ENCODE data around the gene CHRM5.

CHRM5 gene

GRCh38 chr15:34101366-34102174, 133.3 kb downstream of the CHRM5 start, which contains the start of the genes EMC7 and PGBD4:
Gene EMC7 (minus strand): TSS chr15:34101862. CDS start chr15:34101839, 23 bp downstream.
Gene PGBD4 (plus strand): TSS chr15:34102083. CDS start chr15:34102532, 449 bp downstream.
- H3K27me3 ChIP-seq (ENCODE audit: control insufficient read depth, insufficient read depth, low read length) = no peaks in the 10 kb centered on the region
- no peaks in the 10 kb centered on the region; the same call in 1 of the 2 replicates for H3K36me3 ChIP-seq (ENCODE audit: control insufficient read depth, insufficient read depth, low read length)
- no peaks in the 10 kb centered on the region for H3K9me3 ChIP-seq (ENCODE audit: control insufficient read depth, insufficient read depth, low read length)
- peak within 1 kb of the TSS; percentile 77 for H3K9ac ChIP-seq (ENCODE audit: low read depth, low read length)
- H3K4me1 ChIP-seq (ENCODE audit: control insufficient read depth, insufficient read depth, low read length) = peaks cover 8% of the 10 kb centered on the region
- peak within 1 kb of the TSS; percentile 94 for H3K4me3 ChIP-seq (ENCODE audit: low read depth, low read length)
- peak within 1 kb of the TSS; percentile 69 for H3K27ac ChIP-seq (ENCODE audit: low read depth, low read length)

GRCh38 chr15:34102175-34102925, 134.1 kb downstream of the CHRM5 start:
- Histone ChIP-seq H3K36me3 (ENCODE audit: control insufficient read depth, insufficient read depth, low read length) (no peaks in the 10 kb centered on the region; the same call in 1 of the 2 replicates), H3K27ac (ENCODE audit: low read depth, low read length) (peak overlapping the region; percentile 59)

DNA sequence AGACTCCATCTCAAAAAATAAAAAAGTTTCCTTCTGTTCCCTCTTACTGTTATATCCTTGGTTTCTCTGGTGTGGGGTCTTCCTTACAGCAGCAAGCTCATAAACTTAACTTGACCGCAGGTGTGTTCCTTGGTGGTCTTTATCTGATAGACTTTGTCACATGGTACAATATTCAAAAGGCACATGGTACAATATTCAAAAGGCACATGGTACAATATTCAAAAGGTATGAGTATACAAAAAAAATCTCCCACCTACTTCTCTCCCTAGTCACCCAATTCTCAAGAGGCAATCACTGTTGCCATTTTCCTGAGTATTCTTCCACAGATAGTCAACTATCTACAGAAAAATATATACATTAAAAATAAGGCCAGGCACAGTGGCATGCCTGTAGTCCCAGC, 138.1 kb downstream of the CHRM5 start:
- no peak overlapping the region for H3K9ac ChIP-seq (ENCODE audit: low read depth, low read length)

More at GRCh38 chr15:34102175-34102925, 134.1 kb downstream of the CHRM5 start:
- Histone ChIP-seq H3K9ac (ENCODE audit: low read depth, low read length) (peak overlapping the region; percentile 57; the same call in 1 of the 2 replicates), H3K4me1 (ENCODE audit: control insufficient read depth, insufficient read depth, low read length) (peaks cover 8% of the 10 kb centered on the region), H3K4me3 (ENCODE audit: low read depth, low read length) (peak overlapping the region; percentile 94), H3K27me3 (ENCODE audit: control insufficient read depth, insufficient read depth, low read length) (no peaks in the 10 kb centered on the region), H3K9me3 (ENCODE audit: control insufficient read depth, insufficient read depth, low read length) (no peaks in the 10 kb centered on the region)

GRCh38 chr15:34107315-34107714, 139.0 kb downstream of the CHRM5 start:
- H3K9me3 ChIP-seq (ENCODE audit: control insufficient read depth, insufficient read depth, low read length) = no peaks in the 10 kb centered on the region
- H3K9ac ChIP-seq (ENCODE audit: low read depth, low read length) = no peak overlapping the region
- H3K27me3 ChIP-seq (ENCODE audit: control insufficient read depth, insufficient read depth, low read length) = no peaks in the 10 kb centered on the region
- H3K36me3 ChIP-seq (ENCODE audit: control insufficient read depth, insufficient read depth, low read length) = no peaks in the 10 kb centered on the region
- no peak overlapping the region for H3K4me3 ChIP-seq (ENCODE audit: low read depth, low read length)
- H3K27ac ChIP-seq (ENCODE audit: low read depth, low read length) = no peak overlapping the region
- peaks cover 4% of the 10 kb centered on the region; the same call in 1 of the 2 replicates for H3K4me1 ChIP-seq (ENCODE audit: control insufficient read depth, insufficient read depth, low read length)

More for the DNA sequence above, 138.1 kb downstream of the CHRM5 start:
- H3K4me3 ChIP-seq (ENCODE audit: low read depth, low read length) = no peak overlapping the region
- no peak overlapping the region for H3K27ac ChIP-seq (ENCODE audit: low read depth, low read length)
- no peaks in the 10 kb centered on the region for H3K36me3 ChIP-seq (ENCODE audit: control insufficient read depth, insufficient read depth, low read length)
- H3K27me3 ChIP-seq (ENCODE audit: control insufficient read depth, insufficient read depth, low read length) = no peaks in the 10 kb centered on the region
- no peaks in the 10 kb centered on the region for H3K9me3 ChIP-seq (ENCODE audit: control insufficient read depth, insufficient read depth, low read length)
- peaks cover 4% of the 10 kb centered on the region; the same call in 1 of the 2 replicates for H3K4me1 ChIP-seq (ENCODE audit: control insufficient read depth, insufficient read depth, low read length)

GRCh38 chr15:34109797-34110663, 141.7 kb downstream of the CHRM5 start:
- Histone ChIP-seq H3K27ac (ENCODE audit: low read depth, low read length) (no peak overlapping the region), H3K36me3 (ENCODE audit: control insufficient read depth, insufficient read depth, low read length) (no peaks in the 10 kb centered on the region), H3K9ac (ENCODE audit: low read depth, low read length) (no peak overlapping the region), H3K9me3 (ENCODE audit: control insufficient read depth, insufficient read depth, low read length) (no peaks in the 10 kb centered on the region), H3K4me3 (ENCODE audit: low read depth, low read length) (no peak overlapping the region), H3K27me3 (ENCODE audit: control insufficient read depth, insufficient read depth, low read length) (no peaks in the 10 kb centered on the region), H3K4me1 (ENCODE audit: control insufficient read depth, insufficient read depth, low read length) (peaks cover 4% of the 10 kb centered on the region; the same call in 1 of the 2 replicates)

GRCh38 chr15:34111488-34111887, 143.2 kb downstream of the CHRM5 start:
- no peaks in the 10 kb centered on the region for H3K27me3 ChIP-seq (ENCODE audit: control insufficient read depth, insufficient read depth, low read length)
- no peak overlapping the region for H3K4me3 ChIP-seq (ENCODE audit: low read depth, low read length)
- no peaks in the 10 kb centered on the region for H3K9me3 ChIP-seq (ENCODE audit: control insufficient read depth, insufficient read depth, low read length)
- H3K27ac ChIP-seq (ENCODE audit: low read depth, low read length) = no peak overlapping the region
- H3K36me3 ChIP-seq (ENCODE audit: control insufficient read depth, insufficient read depth, low read length) = no peaks in the 10 kb centered on the region
- H3K9ac ChIP-seq (ENCODE audit: low read depth, low read length) = no peak overlapping the region
- H3K4me1 ChIP-seq (ENCODE audit: control insufficient read depth, insufficient read depth, low read length) = peaks cover 4% of the 10 kb centered on the region; the same call in 1 of the 2 replicates

- Histone ChIP-seq H3K9ac (ENCODE audit: low read depth, low read length) (no peak overlapping the region), H3K4me1 (ENCODE audit: control insufficient read depth, insufficient read depth, low read length) (peaks cover 4% of the 10 kb centered on the region; the same call in 1 of the 2 replicates), H3K9me3 (ENCODE audit: control insufficient read depth, insufficient read depth, low read length) (no peaks in the 10 kb centered on the region), H3K4me3 (ENCODE audit: low read depth, low read length) (no peak overlapping the region), H3K27ac (ENCODE audit: low read depth, low read length) (no peak overlapping the region), H3K36me3 (ENCODE audit: control insufficient read depth, insufficient read depth, low read length) (no peaks in the 10 kb centered on the region), H3K27me3 (ENCODE audit: control insufficient read depth, insufficient read depth, low read length) (no peaks in the 10 kb centered on the region)
Measured at GRCh38 chr15:34114215-34114614, 145.9 kb downstream of the CHRM5 start.

DNA sequence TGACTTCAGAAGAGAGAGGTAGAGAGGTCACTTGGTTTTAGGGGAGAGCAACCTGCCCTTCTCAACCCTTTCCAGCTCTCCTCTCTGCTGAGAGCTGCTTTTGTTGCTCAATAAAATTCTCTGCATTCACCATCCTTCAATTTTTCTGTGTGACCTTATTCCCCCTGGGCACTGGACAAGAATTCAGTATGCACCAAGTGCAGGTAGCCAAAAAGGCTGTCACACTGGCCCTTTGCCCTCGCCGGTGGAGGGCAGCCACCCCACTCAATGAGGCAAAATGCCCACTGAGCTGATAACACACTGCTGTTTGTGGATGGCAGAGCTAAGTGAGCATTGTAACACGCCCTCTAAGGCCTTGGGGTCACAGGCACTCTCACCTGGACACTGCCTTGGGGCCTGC, 146.4 kb downstream of the CHRM5 start:
- Histone ChIP-seq H3K27me3 (ENCODE audit: control insufficient read depth, insufficient read depth, low read length) (no peaks in the 10 kb centered on the region), H3K9ac (ENCODE audit: low read depth, low read length) (no peak overlapping the region), H3K4me1 (ENCODE audit: control insufficient read depth, insufficient read depth, low read length) (peaks cover 4% of the 10 kb centered on the region; the same call in 1 of the 2 replicates), H3K27ac (ENCODE audit: low read depth, low read length) (no peak overlapping the region), H3K36me3 (ENCODE audit: control insufficient read depth, insufficient read depth, low read length) (no peaks in the 10 kb centered on the region), H3K4me3 (ENCODE audit: low read depth, low read length) (no peak overlapping the region), H3K9me3 (ENCODE audit: control insufficient read depth, insufficient read depth, low read length) (no peaks in the 10 kb centered on the region)

DNA sequence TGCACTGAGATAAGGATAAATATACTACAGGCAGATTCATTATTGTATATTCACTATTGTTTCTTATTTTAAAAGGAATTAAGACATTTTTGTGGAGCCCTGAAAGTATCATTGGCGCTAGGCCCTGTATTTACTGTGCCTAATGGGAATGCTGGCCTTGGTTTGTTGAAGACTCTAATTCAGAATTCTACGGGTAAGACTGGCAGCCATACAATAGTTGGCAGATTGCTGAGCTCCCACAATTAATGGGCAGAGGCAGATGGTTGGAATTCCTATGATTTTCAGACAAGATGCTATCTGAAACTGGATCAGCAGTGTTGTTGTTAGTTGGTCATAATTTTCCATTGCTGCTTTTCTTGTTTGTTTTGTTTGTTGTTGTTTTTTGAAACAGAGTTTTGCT, 148.3 kb downstream of the CHRM5 start:
- Histone ChIP-seq H3K27ac (ENCODE audit: low read depth, low read length) (no peak overlapping the region), H3K9me3 (ENCODE audit: control insufficient read depth, insufficient read depth, low read length) (no peaks in the 10 kb centered on the region), H3K4me3 (ENCODE audit: low read depth, low read length) (no peak overlapping the region)

More for the DNA sequence above, 148.3 kb downstream of the CHRM5 start:
- no peak overlapping the region for H3K9ac ChIP-seq (ENCODE audit: low read depth, low read length)
- no peaks in the 10 kb centered on the region for H3K36me3 ChIP-seq (ENCODE audit: control insufficient read depth, insufficient read depth, low read length)
- H3K27me3 ChIP-seq (ENCODE audit: control insufficient read depth, insufficient read depth, low read length) = no peaks in the 10 kb centered on the region
- no peaks in the 10 kb centered on the region for H3K4me1 ChIP-seq (ENCODE audit: control insufficient read depth, insufficient read depth, low read length)

Data from HUES48 (cell line).